Activated naive CD4-positive, alpha-beta T cell treated with anti-CD3 and anti-CD28 coated beads, Interleukin-2, amount 50 U/mL, for 24 hours (primary cell): ENCODE data around the gene SIAH2.

Experiments
- H3K27ac Mint-ChIP-seq: one replicate; pipeline ENCODE4 v1.8.0; 2021; ENCODE audit warnings: mild to moderate bottlenecking, mixed read lengths
- H3K27me3 Mint-ChIP-seq: one replicate; pipeline ENCODE4 v1.8.0; 2021; ENCODE audit warnings: mixed read lengths
- H3K36me3 Mint-ChIP-seq: one replicate; pipeline ENCODE4 v1.8.0; 2021; ENCODE audit warnings: mixed read lengths
- H3K4me1 Mint-ChIP-seq: one replicate; pipeline ENCODE4 v1.8.0; 2021; ENCODE audit warnings: mixed read lengths
- H3K4me3 Mint-ChIP-seq: one replicate; pipeline ENCODE4 v1.8.0; 2021; ENCODE audit warnings: mild to moderate bottlenecking, mixed read lengths
- H3K9me3 Mint-ChIP-seq: one replicate; pipeline ENCODE4 v1.8.0; 2021; ENCODE audit warnings: mixed read lengths

SIAH2 gene

DNA sequence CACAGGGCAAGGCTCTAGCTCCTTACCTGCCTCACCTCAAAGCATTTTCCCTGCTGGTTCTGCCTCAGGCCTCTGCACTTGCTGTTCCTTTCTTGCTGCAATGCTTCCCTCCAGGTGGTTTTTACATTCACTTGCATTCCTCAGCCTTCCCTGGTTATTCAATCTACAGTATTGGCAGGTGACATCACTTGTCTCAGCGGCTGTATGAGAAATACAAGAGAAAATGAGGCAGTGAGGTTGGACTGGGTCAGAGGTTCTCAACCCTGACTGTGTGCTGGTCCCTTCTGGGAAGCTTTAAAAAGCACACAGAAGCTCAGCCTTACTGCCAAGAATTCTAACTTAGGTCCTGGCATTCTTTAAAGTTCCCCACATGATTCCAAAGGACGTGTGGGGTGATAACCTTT, 26.7 kb downstream of the SIAH2 start:
- Mint-ChIP-seq H3K36me3 (peaks cover 20% of the 10 kb centered on the region), H3K4me3 (no peak overlapping the region), H3K4me1 (peaks cover 54% of the 10 kb centered on the region), H3K27ac (peak overlapping the region; percentile 24), H3K27me3 (no peaks in the 10 kb centered on the region), H3K9me3 (no peaks in the 10 kb centered on the region)

DNA sequence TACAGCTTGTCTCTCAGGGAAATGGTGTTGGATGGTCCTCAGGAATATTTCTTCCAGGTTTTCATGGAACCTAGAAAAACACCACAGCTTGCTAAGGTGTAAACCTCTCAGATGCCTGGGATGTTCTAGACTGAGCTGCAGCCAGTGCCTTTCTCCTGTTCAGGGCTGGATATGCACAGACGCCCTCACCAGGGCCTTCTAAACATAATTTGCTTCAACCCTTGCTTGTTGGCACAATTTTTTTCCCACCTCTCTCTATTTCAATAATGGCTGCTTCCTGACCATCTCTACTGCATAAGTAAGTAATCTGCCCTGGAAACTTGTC, 28.2 kb downstream of the SIAH2 start:
- peaks cover 15% of the 10 kb centered on the region for H3K36me3 Mint-ChIP-seq
- H3K27ac Mint-ChIP-seq = no peak overlapping the region
- H3K4me1 Mint-ChIP-seq = peaks cover 40% of the 10 kb centered on the region
- no peaks in the 10 kb centered on the region for H3K9me3 Mint-ChIP-seq
- no peak overlapping the region for H3K4me3 Mint-ChIP-seq
- no peaks in the 10 kb centered on the region for H3K27me3 Mint-ChIP-seq

DNA sequence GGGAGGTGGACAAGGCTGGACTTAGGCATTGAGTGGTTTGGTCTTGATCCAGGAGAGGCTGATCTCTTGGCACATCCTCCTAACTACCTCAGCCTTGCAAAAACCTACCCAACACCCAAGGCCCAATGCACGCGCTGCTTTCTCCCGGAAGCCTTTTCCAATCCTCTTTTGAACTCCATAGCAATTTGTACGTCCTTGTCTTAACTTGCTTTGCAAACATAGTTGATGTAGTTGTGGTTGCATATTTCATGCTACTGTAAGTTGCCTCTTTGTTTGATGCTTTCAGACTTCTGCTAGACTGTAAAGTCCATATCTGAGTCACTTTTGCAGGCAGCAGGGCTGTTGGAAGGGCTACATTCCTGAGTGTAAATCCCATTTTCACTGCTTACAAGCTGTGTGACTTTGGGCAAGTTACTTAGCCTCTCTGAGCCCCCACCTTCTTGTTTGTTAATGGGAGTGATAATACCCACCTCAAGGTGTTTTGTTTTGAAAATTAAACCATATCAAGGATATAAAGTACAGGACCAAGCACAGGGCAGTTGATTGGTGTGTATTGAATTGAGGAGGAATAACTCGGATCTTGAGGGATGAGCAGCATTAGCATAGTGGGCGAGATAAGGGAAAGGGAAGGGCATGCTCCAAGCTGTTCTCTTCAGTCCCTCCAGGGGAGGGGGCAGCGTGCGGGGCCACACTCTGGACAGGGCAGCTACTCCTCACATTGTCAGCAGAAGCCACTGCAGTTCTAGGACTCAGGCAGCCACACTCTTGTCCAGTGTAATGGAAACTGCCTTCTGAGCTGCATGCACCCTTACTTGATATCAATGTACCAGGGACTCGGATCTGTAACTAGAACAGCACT, 28.8 kb downstream of the SIAH2 start:
- no peaks in the 10 kb centered on the region for H3K27me3 Mint-ChIP-seq
- peaks cover 34% of the 10 kb centered on the region for H3K4me1 Mint-ChIP-seq
- no peaks in the 10 kb centered on the region for H3K9me3 Mint-ChIP-seq
- peaks cover 15% of the 10 kb centered on the region for H3K36me3 Mint-ChIP-seq
- H3K27ac Mint-ChIP-seq = peak overlapping the region; percentile 10
- H3K4me3 Mint-ChIP-seq = no peak overlapping the region

DNA sequence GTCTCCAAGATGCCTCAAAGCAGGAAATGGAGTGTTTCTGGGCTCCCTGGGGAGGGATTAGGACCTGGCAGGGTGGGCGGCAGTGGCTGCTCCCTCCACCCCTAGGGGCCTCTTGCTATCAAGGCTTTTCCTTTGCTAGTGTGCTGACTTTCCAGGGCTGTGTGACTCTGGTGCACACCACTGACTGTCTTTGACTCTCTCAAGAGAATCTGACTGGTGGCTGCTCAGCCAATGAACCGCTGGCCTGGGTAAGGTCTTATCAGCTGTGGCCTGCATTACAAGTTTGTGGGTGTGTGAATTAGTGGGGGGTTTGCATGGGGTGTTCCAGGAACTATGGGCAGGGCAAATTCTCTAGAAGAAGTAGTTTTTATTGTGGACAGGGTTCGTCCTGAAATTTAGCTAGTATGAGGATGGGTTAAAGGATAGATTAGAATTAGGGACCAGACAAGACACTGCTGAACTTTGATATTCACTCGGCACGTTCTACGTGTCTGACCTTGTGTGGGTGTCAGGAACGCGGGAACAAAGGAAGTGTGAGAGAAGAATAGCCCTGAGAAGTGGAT, 29.5 kb downstream of the SIAH2 start:
- no peak overlapping the region for H3K4me3 Mint-ChIP-seq
- peaks cover 27% of the 10 kb centered on the region for H3K4me1 Mint-ChIP-seq
- H3K9me3 Mint-ChIP-seq = no peaks in the 10 kb centered on the region
- H3K27ac Mint-ChIP-seq = no peak overlapping the region
- H3K27me3 Mint-ChIP-seq = no peaks in the 10 kb centered on the region
- peaks cover 13% of the 10 kb centered on the region for H3K36me3 Mint-ChIP-seq

DNA sequence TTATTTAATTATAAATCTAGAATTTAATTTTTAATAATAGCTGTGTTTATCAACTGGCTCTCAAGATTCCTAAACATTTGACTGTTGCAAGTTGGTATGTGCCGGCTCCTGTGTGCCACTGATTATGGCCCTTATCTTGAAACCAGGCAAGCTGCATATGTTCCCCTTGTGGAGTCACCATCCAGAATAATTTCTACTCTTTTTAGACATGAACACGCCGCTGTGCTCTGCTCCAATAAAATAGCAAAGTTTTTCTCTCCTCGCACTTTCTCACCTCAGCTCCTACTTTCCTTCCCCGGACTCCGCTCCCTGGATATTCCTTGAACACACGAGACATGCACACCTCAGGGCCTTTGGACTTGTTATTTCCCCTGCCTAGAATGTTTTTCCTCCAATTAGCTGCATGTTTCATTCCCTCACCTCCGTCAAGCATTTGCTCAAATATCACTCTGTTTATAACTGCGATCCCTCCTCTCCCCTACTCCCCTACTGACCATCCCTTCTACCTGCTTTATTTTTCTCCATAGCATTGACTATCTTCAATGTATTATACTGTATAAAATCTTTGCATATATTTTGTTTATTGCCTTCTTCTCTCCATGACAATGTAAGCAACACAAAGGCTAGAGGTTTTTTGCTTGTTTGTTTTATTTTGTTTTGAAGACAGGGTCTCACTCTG, 33.1 kb downstream of the SIAH2 start:
- Mint-ChIP-seq H3K9me3 (no peaks in the 10 kb centered on the region), H3K27me3 (no peaks in the 10 kb centered on the region), H3K4me3 (no peak overlapping the region), H3K27ac (no peak overlapping the region), H3K36me3 (no peaks in the 10 kb centered on the region), H3K4me1 (no peaks in the 10 kb centered on the region)

DNA sequence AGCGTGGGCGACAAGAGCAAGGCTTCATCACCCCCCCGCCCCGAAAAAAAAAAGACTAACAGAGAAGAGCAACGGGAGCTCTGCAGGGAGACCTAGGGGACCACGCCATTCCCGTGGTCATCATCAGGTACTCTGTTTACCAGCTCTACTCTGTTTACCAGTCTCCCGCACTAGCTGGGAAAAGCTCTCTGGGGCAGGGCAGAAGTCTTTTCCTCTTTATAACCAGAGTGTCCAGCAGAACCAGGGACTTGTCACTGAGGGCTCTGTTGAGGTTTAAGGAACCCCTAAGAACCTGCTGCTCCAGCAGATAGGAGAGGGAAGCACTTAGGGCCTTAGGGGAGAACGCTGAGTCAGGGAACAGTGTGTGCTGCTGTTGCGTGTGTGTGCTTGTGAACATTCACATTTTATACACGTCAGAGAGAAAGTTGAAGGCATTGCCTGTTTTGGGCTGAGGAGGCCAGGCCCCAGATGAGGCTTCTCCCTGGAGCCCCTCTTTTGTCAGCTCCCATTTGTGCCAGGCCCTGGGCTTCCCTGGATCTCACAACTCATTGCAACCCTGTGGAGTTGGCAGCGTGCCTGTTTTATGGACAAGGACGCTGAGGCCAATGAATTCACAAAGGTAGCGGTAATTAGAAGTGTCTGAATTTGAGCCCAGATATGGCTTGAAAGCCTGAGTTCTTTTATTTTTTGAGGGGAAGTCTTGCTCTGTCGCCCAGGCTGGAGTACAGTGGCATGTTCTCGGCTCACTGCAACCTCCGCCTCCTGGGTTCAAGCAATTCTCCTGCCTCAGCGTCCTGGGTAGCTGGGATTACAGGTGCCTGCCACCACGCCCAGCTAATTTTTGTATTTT, 35.1 kb downstream of the SIAH2 start:
- H3K27ac Mint-ChIP-seq = no peak overlapping the region
- H3K4me1 Mint-ChIP-seq = peaks cover 10% of the 10 kb centered on the region
- H3K27me3 Mint-ChIP-seq = no peaks in the 10 kb centered on the region
- H3K4me3 Mint-ChIP-seq = no peak overlapping the region
- no peaks in the 10 kb centered on the region for H3K36me3 Mint-ChIP-seq
- no peaks in the 10 kb centered on the region for H3K9me3 Mint-ChIP-seq

DNA sequence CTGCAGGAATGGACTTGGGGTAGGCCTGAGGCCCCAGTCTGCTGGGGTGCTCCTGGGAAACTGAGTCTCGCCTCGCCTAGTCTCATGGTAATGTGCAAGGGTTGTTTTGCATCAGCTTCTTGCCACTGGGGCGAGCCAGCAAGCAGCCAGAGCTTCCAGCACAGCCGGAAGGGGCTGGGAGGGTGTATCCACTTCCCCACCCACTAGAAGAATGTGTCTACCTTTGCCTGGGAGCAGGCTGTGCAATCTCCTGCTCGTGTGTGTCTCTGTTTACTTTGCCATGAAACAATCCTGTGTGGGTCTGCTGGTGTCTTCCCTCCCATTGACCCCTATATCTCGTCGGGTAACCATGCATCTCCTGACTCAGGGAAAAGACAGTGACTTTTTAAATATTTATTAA, 37.4 kb downstream of the SIAH2 start:
- H3K27me3 Mint-ChIP-seq = no peaks in the 10 kb centered on the region
- peaks cover 21% of the 10 kb centered on the region for H3K4me1 Mint-ChIP-seq
- H3K9me3 Mint-ChIP-seq = no peaks in the 10 kb centered on the region
- no peaks in the 10 kb centered on the region for H3K36me3 Mint-ChIP-seq
- H3K4me3 Mint-ChIP-seq = no peak overlapping the region
- H3K27ac Mint-ChIP-seq = no peak overlapping the region

DNA sequence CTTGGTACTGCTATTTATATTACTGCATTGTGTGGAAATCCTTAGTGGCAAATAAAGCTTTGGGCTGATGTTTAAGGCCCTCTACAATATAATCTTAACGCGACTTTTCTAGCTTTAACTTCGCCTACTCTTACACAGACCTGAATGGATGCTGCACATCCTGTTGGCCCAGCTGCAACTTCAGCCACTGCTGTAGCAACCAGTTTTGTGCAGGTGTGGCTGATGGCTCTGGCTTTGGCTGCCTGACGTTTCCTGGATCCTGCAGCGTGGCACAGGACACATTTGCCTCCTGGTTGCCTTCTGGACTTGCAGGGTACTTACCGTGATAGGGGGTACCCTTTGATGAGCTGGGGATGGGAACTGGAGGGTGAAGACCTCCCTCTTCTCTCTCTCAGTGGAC, 39.0 kb downstream of the SIAH2 start:
- no peaks in the 10 kb centered on the region for H3K36me3 Mint-ChIP-seq
- no peaks in the 10 kb centered on the region for H3K27me3 Mint-ChIP-seq
- H3K27ac Mint-ChIP-seq = no peak overlapping the region
- H3K4me3 Mint-ChIP-seq = no peak overlapping the region
- peaks cover 21% of the 10 kb centered on the region for H3K4me1 Mint-ChIP-seq
- no peaks in the 10 kb centered on the region for H3K9me3 Mint-ChIP-seq

DNA sequence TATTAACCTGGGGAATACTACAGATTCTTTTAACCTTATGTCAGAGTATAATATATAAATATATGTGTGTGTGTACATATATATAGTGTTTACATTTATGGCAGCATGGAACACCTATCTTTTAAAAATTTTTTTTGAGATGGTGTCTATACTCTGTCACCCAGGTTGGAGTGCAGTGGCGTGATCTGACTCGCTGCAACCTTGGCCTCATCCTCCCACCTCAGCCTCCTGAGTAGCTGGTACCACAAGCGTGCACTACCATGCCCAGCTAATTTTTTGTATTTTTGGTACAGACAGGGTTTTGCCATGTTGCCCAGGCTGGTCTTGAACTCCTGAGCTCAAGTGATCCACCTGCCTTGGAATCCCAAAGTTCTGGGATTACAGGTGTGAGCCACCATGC, 40.7 kb downstream of the SIAH2 start:
- no peaks in the 10 kb centered on the region for H3K9me3 Mint-ChIP-seq
- no peak overlapping the region for H3K27ac Mint-ChIP-seq
- H3K4me3 Mint-ChIP-seq = no peak overlapping the region
- H3K27me3 Mint-ChIP-seq = no peaks in the 10 kb centered on the region
- no peaks in the 10 kb centered on the region for H3K36me3 Mint-ChIP-seq
- peaks cover 21% of the 10 kb centered on the region for H3K4me1 Mint-ChIP-seq

DNA sequence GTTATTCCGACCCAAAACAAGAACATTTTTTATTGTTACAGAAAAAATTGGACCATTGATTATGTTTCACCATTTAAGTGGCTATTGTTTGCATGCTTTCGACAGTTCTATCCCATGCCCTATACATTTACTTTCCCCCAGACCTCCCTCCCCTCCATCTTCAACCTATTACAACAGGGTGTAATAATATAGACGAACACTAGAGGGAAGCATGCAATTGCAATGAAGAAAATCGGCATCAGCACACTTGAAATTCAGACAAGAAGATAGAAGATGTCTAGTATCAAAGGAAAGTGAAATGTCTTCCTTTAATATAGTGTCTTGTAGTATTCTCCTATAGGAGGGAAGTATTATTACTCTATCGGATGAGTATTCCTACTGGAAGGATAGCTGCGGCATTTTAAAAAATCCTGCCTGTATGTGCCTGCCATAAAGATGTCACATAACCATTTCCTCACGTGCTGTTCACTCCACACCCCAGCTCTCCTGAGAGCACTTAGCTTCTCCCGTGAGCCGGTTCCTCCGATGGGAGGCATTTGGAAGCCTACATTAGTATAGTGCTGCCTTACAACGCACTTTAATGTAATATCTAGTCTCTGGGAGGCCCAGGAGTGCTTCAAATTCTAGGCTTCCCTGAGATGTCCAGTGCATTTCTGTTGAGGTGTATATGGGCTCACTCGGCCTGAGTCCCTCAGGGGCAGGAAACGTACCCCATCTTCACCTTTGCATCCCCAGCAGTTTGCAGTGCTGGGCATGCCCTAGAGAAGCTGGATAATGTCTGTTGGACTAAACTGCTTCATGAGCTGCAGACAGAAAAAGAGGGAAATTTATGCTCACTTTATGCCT, 41.5 kb downstream of the SIAH2 start:
- H3K27ac Mint-ChIP-seq = no peak overlapping the region
- no peaks in the 10 kb centered on the region for H3K9me3 Mint-ChIP-seq
- H3K4me3 Mint-ChIP-seq = no peak overlapping the region
- H3K36me3 Mint-ChIP-seq = no peaks in the 10 kb centered on the region
- no peaks in the 10 kb centered on the region for H3K27me3 Mint-ChIP-seq
- peaks cover 21% of the 10 kb centered on the region for H3K4me1 Mint-ChIP-seq

DNA sequence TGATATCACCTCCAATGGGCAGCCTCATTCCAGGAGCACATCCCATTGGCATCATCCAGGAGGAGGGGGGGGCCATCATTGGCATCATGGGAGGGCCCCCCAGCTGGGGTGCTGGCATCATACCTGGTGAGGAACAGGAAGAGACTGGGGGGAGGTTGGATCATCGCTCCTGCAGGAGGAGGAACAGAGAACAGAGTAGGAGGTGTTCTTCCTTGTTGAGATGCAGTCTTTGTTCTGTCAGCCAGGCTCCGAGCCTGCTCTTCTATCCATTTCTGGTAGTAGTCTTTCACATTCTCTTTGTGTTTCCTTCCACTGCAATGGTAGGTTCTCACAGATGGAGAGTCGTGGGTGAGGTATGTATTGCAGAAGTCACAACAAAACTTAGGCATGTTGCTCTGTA, 42.5 kb downstream of the SIAH2 start:
- Mint-ChIP-seq H3K4me1 (peaks cover 21% of the 10 kb centered on the region), H3K4me3 (no peak overlapping the region), H3K27me3 (no peaks in the 10 kb centered on the region), H3K36me3 (peaks cover under 1% of the 10 kb centered on the region), H3K27ac (no peak overlapping the region), H3K9me3 (no peaks in the 10 kb centered on the region)

DNA sequence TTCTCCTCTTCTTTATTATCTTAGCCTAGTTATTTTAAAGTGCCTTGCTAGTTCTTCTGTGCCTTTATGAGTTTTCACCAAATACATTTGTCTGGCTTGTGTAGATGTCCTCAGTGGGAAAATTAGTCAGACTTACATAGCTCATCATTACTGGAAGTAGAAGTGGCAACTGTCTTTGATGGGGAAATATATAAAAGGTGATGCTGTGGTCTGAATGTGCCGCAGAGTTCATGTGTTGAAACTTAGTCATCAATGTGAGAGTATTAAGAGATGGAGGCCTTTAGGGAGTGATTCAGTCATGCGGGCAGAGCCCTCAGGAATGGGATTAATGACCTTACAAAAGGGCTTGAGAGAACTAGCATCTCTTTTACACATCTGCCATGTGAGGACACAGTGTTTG, 52.9 kb downstream of the SIAH2 start:
- Mint-ChIP-seq H3K27me3 (no peaks in the 10 kb centered on the region), H3K9me3 (peaks cover 10% of the 10 kb centered on the region), H3K27ac (no peak overlapping the region), H3K4me1 (peaks cover 4% of the 10 kb centered on the region), H3K36me3 (peaks cover 36% of the 10 kb centered on the region), H3K4me3 (no peak overlapping the region)

DNA sequence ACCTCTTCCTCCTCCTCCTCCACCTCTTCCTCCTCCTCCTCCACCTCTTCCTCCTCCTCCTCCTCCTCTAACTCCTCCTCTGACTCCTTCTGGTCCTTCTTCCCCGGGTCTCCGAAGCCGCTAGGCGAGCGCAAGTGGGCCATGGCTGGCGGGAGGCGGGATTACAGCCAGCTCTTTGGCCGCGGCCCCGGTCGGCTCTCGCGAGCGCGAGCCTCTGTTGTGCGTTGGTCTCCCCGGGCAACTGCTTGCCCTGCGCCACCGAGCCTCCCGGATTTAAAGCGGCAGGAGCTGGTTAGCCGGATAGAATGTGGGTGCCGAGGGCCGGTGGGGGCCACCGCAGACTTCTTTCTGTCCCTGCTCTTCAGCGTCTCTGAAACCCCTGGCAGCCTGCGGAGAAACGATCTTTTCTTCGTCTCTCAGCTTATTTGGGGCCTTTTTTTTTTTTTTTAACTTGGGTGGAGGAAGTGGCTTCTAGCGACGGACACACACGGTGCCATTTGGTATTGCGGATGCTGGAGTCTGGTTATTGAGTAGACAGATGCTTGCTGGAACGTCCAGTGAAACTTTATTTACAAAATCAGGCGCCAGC, 59.1 kb downstream of the SIAH2 start, which contains the start of gene ERICH6:
TSS of gene ERICH6 (minus strand) at position 165 of the 589 bp plus-strand sequence. CDS start at position 143, 22 bp downstream.
- peaks cover 40% of the 10 kb centered on the region for H3K4me1 Mint-ChIP-seq
- H3K36me3 Mint-ChIP-seq = peaks cover 13% of the 10 kb centered on the region
- peaks cover 6% of the 10 kb centered on the region for H3K9me3 Mint-ChIP-seq
- H3K4me3 Mint-ChIP-seq = peak within 1 kb of the TSS; percentile 95
- H3K27ac Mint-ChIP-seq = peak within 1 kb of the TSS; percentile 94
- no peaks in the 10 kb centered on the region for H3K27me3 Mint-ChIP-seq

DNA sequence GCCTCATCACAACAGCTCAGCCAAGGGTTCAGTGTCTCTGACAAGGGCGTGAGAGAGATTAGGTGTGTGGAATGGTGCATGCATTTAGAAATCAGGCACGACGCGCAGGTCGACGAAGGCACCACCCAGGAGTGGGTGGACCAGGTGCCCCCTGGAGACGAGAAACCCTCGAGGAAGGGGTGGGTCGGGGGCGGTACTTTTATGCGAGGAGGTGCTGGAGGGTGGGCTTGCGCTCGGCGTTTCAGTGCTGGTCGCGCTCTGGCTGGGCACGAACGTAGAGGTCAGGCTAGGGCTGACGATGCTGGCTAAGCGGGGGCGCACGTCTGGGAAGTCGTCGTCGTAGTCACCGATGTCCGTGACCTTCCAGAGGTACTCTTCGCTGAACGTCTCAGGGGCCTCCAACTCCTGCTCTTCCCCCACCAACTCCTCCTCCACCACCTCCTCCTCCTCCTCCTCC, 59.6 kb downstream of the SIAH2 start:
- Mint-ChIP-seq H3K4me1 (peaks cover 40% of the 10 kb centered on the region), H3K9me3 (peaks cover 6% of the 10 kb centered on the region), H3K27ac (peak overlapping the region; percentile 77), H3K27me3 (no peaks in the 10 kb centered on the region), H3K4me3 (peak overlapping the region; percentile 95), H3K36me3 (peaks cover 8% of the 10 kb centered on the region)
